Ovary (tissue), 9 donors: Measurements from ENCODE around the gene ABCA13. TPM values are rescaled to one million over a fixed set of nuclear protein-coding genes. Genes with fewer than 3 reads are reported as not detected.

Source experiments
- DNase-seq, 5 donors: peaks; one replicate each; pipeline ENCODE4 v3.0.0-alpha.2; 2019 to 2020
- H3K27ac ChIP-seq, 2 donors: fragments of 200-600 bp; one replicate each; pipeline versions ENCODE4 v1.5.1 to v1.8.0; 2019 to 2022
- H3K27me3 ChIP-seq: fragments of 200-600 bp; one replicate; pipeline ENCODE4 v1.8.0; 2022
- H3K36me3 ChIP-seq: fragments of 200-600 bp; sonication (generic); one replicate; pipeline ENCODE4 v1.5.1; 2019
- H3K4me1 ChIP-seq: one replicate; pipeline ENCODE4 v1.8.1; 2013; ENCODE audit warnings: mild to moderate bottlenecking, moderate library complexity; ENCODE audit not compliant: insufficient read depth
- H3K4me3 ChIP-seq: fragments of 200-600 bp; sonication (generic); one replicate; pipeline ENCODE4 v1.5.1; 2017
- H3K9me3 ChIP-seq, 2 donors: fragments of 200-600 bp in 1 of 2; sonication (generic) in 1 of 2; one replicate each; pipeline versions ENCODE4 v1.5.1 to v1.8.1; 2013 to 2019; ENCODE audit warnings: mild to moderate bottlenecking in 1 of 2, moderate library complexity in 1 of 2
- EP300 ChIP-seq: sonication (generic); formaldehyde crosslinking; IDR thresholded peaks from one replicate; pipeline ENCODE4 v1.6.1; 2017; ENCODE audit warnings: antibody characterized with exemption
- POLR2A ChIP-seq: fragments of 450-650 bp; IDR thresholded peaks from one replicate; pipeline ENCODE4 v1.6.1; 2017; ENCODE audit warnings: antibody characterized with exemption, mild to moderate bottlenecking, moderate library complexity
- WGBS, 3 donors: extraction: QIAGEN DNeasy Blood & Tissue Kit in 1 of 3; methylation state at CpG; one replicate each; pipeline versions ENCODE4 v1.1.5 to v1.1.7; 2013 to 2017; 5-methylcytosine and 5-hydroxymethylcytosine counted together
- intact Hi-C, 4 donors: fragments of 100-400 bp; cut with DNase I; formaldehyde crosslinking; loops; one replicate each; pipeline versions ENCODE4 v1.11.0 to v1.15.1; 2022 to 2023
- polyA plus RNA-seq, 2 donors: library from polyadenylated mRNA; stranded (reverse); fragments of 200-250 nt in 1 of 2; fragments of 350-450 nt in 1 of 2; fragmentation: Illumina TruSeq in 1 of 2; extraction: RNeasy Lipid Tissue Mini Kit (QIAGEN cat#74804) in 1 of 2; gene quantifications; one replicate each; pipeline ENCODE4 v1.2.3, GENCODE V29; 2013 to 2014
- total RNA-seq, 7 donors: library from RNA; depleted of rRNA in 2 of 7; stranded (reverse); fragments of >200 nt in 2 of 7; fragmentation: NEBNext Ultra II Directional in 3 of 7; extraction: Animal tissue kit (Norgen Biotek cat#: 25700) in 3 of 7; gene quantifications; one replicate each; pipeline versions ENCODE4 v1.1.0 to v1.2.4, GENCODE V29; 2016 to 2023
- TF ChIP-seq, protein P1 (sequence below), 3 donors: fragments of 450-650 bp in 2 of 3; fragments of 200-600 bp in 1 of 3; IDR thresholded peaks; one replicate each; pipeline versions ENCODE4 v1.5.1 to v1.8.0; 2016 to 2022; ENCODE audit warnings: antibody characterized with exemption in 3 of 3, mild to moderate bottlenecking in 1 of 3
- donor health status: DM: no; HTN: no; CAD: no; lungs with moderate emphysema.
- donor health status: DM: no; HTN: no; CAD: no.
- donor health status: Bipolar disorder and iron deficiency.
- donor health status: DM: yes; HTN: yes; CAD: no.
- donor health status: DM: no; HTN: no; CAD: no.
- donor health status: DM: yes; HTN: yes; CAD: no.

Gene ABCA13
- total and polyA plus RNA-seq, 9 donors: 0.02 to 4.1 (median 0.20) TPM

DNA sequence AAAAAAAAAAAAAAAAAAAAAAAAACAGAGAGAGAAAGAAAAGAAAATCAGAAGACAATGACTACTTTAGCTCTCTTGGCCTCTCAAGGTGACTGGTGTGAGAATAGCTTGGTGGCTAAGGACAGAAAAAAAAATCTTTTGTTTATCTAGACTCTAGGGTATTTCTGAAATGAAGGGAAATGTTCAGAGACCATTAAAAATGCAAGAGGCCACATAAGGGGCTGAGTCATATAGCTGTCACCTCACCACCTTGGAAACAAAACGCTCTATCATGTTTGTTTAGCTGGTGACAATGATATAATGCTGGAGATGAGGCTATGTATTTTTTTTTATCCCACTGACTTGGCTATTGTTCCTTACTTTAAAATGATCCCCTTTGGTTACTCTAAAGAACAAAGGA, 466.1 kb downstream of the ABCA13 start:
- H3K9me3 ChIP-seq: no peaks in the 10 kb centered on the region
- WGBS, 3 donors: 57 to 75% (median 63%) methylated on average over 1 of the region's 1 CpG
- no peak for DNase-seq
- no peaks in the 10 kb centered on the region for H3K27me3 ChIP-seq
- no peaks in the 10 kb centered on the region for H3K4me1 ChIP-seq
- no peak overlapping the region for H3K4me3 ChIP-seq
- H3K27ac ChIP-seq: no peak overlapping the region
- TF ChIP-seq POLR2A: no peak
- TF ChIP-seq, protein P1, sequence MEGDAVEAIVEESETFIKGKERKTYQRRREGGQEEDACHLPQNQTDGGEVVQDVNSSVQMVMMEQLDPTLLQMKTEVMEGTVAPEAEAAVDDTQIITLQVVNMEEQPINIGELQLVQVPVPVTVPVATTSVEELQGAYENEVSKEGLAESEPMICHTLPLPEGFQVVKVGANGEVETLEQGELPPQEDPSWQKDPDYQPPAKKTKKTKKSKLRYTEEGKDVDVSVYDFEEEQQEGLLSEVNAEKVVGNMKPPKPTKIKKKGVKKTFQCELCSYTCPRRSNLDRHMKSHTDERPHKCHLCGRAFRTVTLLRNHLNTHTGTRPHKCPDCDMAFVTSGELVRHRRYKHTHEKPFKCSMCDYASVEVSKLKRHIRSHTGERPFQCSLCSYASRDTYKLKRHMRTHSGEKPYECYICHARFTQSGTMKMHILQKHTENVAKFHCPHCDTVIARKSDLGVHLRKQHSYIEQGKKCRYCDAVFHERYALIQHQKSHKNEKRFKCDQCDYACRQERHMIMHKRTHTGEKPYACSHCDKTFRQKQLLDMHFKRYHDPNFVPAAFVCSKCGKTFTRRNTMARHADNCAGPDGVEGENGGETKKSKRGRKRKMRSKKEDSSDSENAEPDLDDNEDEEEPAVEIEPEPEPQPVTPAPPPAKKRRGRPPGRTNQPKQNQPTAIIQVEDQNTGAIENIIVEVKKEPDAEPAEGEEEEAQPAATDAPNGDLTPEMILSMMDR (IDR thresholded peaks at IDR 0.05): no peak
- no peak for TF ChIP-seq EP300
- intact Hi-C loops: no loop called here
- H3K36me3 ChIP-seq: no peaks in the 10 kb centered on the region

DNA sequence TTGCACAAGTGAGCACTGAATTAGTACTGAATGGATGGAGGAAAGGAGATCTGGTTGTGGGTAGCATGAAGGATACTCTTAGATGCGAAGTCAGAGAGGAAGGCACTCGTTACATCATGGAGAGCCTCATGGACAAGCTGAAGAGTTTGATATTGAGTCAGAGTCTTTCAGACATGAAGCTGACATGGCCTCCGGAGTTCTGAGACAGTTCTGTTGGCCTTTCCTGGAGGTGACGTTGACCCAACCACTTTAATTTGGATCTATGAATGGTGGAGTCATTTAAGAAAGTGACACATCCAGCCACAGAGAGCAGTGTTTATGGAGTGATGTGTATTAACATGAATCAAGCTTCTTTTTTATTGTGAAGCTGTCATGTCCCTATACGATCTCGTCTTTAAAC, 466.8 kb downstream of the ABCA13 start:
- Histone ChIP-seq H3K36me3 (no peaks in the 10 kb centered on the region), H3K4me1 (no peaks in the 10 kb centered on the region), H3K9me3 (no peaks in the 10 kb centered on the region), H3K27ac (no peak overlapping the region), H3K4me3 (no peak overlapping the region), H3K27me3 (no peaks in the 10 kb centered on the region)
- intact Hi-C loops: no loop called here
- 84 to 92% (median 91%) methylated on average over 6 of the region's 6 CpGs for WGBS, 3 donors
- no peak for TF ChIP-seq EP300
- TF ChIP-seq, protein P1 (IDR thresholded peaks at IDR 0.05): no peak
- TF ChIP-seq POLR2A: no peak
- no peak for DNase-seq

DNA sequence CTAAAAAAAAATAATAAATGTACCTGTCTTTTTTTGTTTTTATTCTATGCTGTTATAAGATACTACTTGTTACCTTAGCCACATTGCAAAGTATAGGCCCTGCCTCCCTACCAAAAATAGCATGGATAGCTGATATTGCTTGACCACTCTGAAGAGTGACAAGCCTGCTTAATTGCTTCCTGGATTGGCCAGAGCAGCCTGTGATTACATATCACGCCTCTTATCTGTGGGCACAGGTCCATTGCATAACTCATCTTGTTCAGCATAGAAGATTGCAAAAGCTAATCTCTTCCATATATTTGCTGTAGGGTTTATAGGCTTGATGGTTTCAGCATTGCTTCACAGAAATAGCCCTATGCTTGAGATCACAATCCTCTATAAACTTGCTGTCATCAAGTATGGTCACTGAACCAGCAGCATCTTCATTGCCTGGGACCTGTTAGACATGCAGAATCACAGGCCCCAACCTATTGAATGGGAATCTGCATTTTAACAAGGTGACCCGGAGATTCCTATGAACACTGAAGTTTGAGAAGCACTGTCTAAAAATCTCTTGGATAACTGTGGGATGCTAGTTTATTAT, 472.3 kb downstream of the ABCA13 start:
- Histone ChIP-seq H3K4me1 (no peaks in the 10 kb centered on the region), H3K9me3 (no peaks in the 10 kb centered on the region), H3K27me3 (no peaks in the 10 kb centered on the region), H3K4me3 (no peak overlapping the region), H3K36me3 (no peaks in the 10 kb centered on the region), H3K27ac (no peak overlapping the region)
- WGBS, 3 donors: 55 to 68% (median 67%) methylated on average over 2 of the region's 2 CpGs
- DNase-seq: no peak
- intact Hi-C loops: no loop called here
- no peak for TF ChIP-seq POLR2A
- TF ChIP-seq EP300: no peak
- TF ChIP-seq, protein P1 (IDR thresholded peaks at IDR 0.05): no peak

DNA sequence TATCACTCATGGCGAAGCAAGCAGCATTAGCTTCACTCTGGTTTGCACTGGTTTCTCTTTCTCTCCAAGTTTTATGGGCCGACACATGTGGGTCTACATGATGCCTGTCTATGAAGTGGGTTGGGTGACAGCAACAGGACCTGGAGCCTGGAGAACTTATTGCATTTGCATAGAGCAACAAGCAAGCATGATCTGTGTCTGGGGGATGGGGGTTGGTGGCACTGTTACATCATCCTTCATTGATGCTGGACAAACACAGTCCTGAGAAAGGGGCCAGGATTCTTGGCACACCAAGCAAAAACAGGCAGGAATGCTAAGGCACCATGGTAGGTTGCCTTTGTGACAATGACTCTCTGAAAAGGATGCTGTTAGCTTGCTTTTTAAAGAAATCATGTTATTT, 486.9 kb downstream of the ABCA13 start:
- WGBS, 3 donors: 83 to 98% (median 89%) methylated on average over 2 of the region's 2 CpGs
- Histone ChIP-seq H3K36me3 (no peaks in the 10 kb centered on the region), H3K9me3 (no peaks in the 10 kb centered on the region), H3K4me1 (no peaks in the 10 kb centered on the region), H3K27ac (no peak overlapping the region), H3K4me3 (no peak overlapping the region), H3K27me3 (no peaks in the 10 kb centered on the region)
- DNase-seq: no peak
- TF ChIP-seq, protein P1 (IDR thresholded peaks at IDR 0.05): no peak
- TF ChIP-seq POLR2A (no peak), EP300 (no peak)
- intact Hi-C loops: loop anchor here in 1 of 4 donors (5.0 kb wide), 1 partner anchor 1769 kb away; no protein-coding TSS in a partner anchor
